ENCODE measurements around the gene SCGN. TPM values are rescaled to one million over a fixed set of nuclear protein-coding genes. Genes with fewer than 3 reads are reported as not detected.

Gene SCGN
- total RNA-seq, 1 experiment from 2014 or later, result not detected

- no peak for TF ChIP-seq ZNF671 (CRISPR knock-in tag; IDR thresholded peaks at IDR 0.05)
- no peak for TF ChIP-seq FOXP4 (CRISPR knock-in tag; IDR thresholded peaks at IDR 0.05)
- TF ChIP-seq E2F1 (CRISPR knock-in tag; IDR thresholded peaks at IDR 0.05), result no peak
Observed at GRCh38 chr6:25700761-25701160, 48.7 kb downstream of the SCGN start (continued).

GRCh38 chr6:25701807-25702206 lies 49.8 kb downstream of the SCGN start:
- Mint-ChIP-seq H3K9me3 (peaks cover 9% of the 10 kb centered on the region), H3K27ac (no peak overlapping the region), H3K36me3 (no peaks in the 10 kb centered on the region), H3K4me1 (no peaks in the 10 kb centered on the region), H3K27me3 (ENCODE audit: low read depth) (no peaks in the 10 kb centered on the region; the same call in 1 of the 2 replicates), H3K4me3 (no peak overlapping the region)
- no peak for ATAC-seq
- DNase-seq (ENCODE audit: low spot score), result no peak
- TF ChIP-seq MYBL2 (CRISPR knock-in tag; IDR thresholded peaks at IDR 0.05) (no peak), ARID4B (CRISPR knock-in tag; IDR thresholded peaks at IDR 0.05; ENCODE audit: borderline replicate concordance) (no peak), ZBTB21 (CRISPR knock-in tag; IDR thresholded peaks at IDR 0.05; ENCODE audit: borderline replicate concordance) (no peak), NFE2L1 (CRISPR knock-in tag; IDR thresholded peaks at IDR 0.05) (no peak), ZNF138 (CRISPR knock-in tag; conservative IDR thresholded peaks at IDR 0.05) (no peak), ZNF219 (CRISPR knock-in tag; IDR thresholded peaks at IDR 0.05; ENCODE audit: borderline replicate concordance) (no peak), NFATC4 (CRISPR knock-in tag; IDR thresholded peaks at IDR 0.05) (no peak), FOXP4 (CRISPR knock-in tag; IDR thresholded peaks at IDR 0.05) (no peak), ATF6 (CRISPR knock-in tag; IDR thresholded peaks at IDR 0.05) (no peak), ZNF121 (CRISPR knock-in tag; IDR thresholded peaks at IDR 0.05) (no peak), GTF2I (CRISPR knock-in tag; conservative IDR thresholded peaks at IDR 0.05) (no peak), HMGXB4 (CRISPR knock-in tag; IDR thresholded peaks at IDR 0.05) (no peak), SMAD3 (CRISPR knock-in tag; IDR thresholded peaks at IDR 0.05; ENCODE audit: borderline replicate concordance) (no peak), JUN (CRISPR knock-in tag; IDR thresholded peaks at IDR 0.05) (no peak), USF2 (CRISPR knock-in tag; IDR thresholded peaks at IDR 0.05) (no peak), TEAD4 (CRISPR knock-in tag; IDR thresholded peaks at IDR 0.05) (no peak)
- POLR2A ChIA-PET, result no interaction called here
- CTCF ChIA-PET, result interaction anchor here (0.9 kb wide), 1 partner anchor 18 kb away, joined by 3 read pairs; no protein-coding TSS in a partner anchor
